GM12864 (cell line): Measurements from ENCODE around the gene FAM25G.

ENCODE experiments used
- DNase-seq: peaks from one replicate; pipeline ENCODE4 v3.0.0-alpha.2; 2011; ENCODE audit warnings: low read depth
- H3K4me3 ChIP-seq: 2 replicates; pipeline ENCODE4 v1.5.1; 2011; ENCODE audit warnings: mild to moderate bottlenecking, low read depth, low read length, control low read depth
- CTCF ChIP-seq: IDR thresholded peaks from 2 replicates; pipeline ENCODE4 v1.5.1; 2011; ENCODE audit warnings: low read depth, mild to moderate bottlenecking, moderate library complexity, low read length, control low read depth, inconsistent platforms; ENCODE audit errors: missing control alignments

Gene FAM25G

GRCh38 chr10:47451998-47452494 is 39.5 kb downstream of the FAM25G start:
- TF ChIP-seq CTCF: no peak
- H3K4me3 ChIP-seq: no peak overlapping the region
- no peak for DNase-seq

- no peak overlapping the region for H3K4me3 ChIP-seq
- DNase-seq: no peak
- TF ChIP-seq CTCF: no peak
These were observed 40.1 kb downstream of the FAM25G start for GRCh38 chr10:47451273-47451997.

DNA sequence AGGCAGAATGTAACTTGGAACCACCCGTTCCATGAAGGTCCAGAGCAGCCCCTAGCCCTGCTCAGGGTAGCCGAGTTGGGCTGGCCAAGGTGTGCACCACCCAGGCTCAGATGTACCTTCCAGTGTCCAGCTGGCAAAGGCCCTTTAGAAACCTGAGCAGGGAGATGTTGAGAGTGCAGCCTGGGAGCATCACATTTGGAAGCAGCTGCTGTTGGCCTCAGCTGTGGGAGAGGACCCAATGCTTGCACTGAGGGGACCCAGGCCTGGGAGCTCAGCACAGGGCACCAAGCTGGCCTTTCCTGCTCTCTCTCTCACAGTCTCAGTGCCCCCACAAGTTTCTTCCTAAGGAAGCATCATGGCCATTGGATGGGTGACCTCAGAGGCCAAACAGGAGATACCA is 41.1 kb downstream of the FAM25G start:
- TF ChIP-seq CTCF: no peak
- no peak for DNase-seq
- H3K4me3 ChIP-seq: no peak overlapping the region

GRCh38 chr10:47449979-47450378 is 41.5 kb downstream of the FAM25G start:
- H3K4me3 ChIP-seq: no peak overlapping the region
- no peak for DNase-seq
- no peak for TF ChIP-seq CTCF

GRCh38 chr10:47449102-47449978 is 42.2 kb downstream of the FAM25G start:
- no peak for TF ChIP-seq CTCF
- no peak for DNase-seq

DNA sequence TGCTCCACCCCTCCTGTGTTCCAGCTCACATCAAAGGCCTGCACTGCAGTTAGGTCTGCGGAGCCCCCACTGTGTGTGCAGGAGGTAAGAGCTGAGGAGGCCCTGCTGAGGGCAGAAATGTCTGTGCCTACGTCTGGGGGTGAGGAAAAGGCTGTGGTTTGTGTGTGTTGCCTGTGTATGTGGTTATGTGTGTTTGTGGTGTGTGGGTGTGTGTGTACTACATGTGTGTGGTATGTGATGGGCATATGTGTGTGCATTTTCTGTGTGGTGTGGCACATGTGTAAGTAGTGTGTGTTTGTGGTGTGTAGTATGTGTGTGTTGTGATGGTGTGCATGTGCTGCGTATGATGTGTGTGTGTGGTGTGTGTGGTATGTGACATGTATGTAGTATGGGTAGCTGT is 43.8 kb downstream of the FAM25G start:
- no peak for TF ChIP-seq CTCF

More at GRCh38 chr10:47449102-47449978, 42.2 kb downstream of the FAM25G start:
- no peak overlapping the region for H3K4me3 ChIP-seq

GRCh38 chr10:47447209-47447608 is 44.3 kb downstream of the FAM25G start:
- no peak for TF ChIP-seq CTCF
- no peak for DNase-seq
- no peak overlapping the region for H3K4me3 ChIP-seq

More for the DNA sequence above, 43.8 kb downstream of the FAM25G start:
- no peak for DNase-seq
- H3K4me3 ChIP-seq: no peak overlapping the region
